H7 (cell line): ENCODE measurements around the gene EIPR1. TPM values are rescaled to one million over a fixed set of nuclear protein-coding genes. Genes with fewer than 3 reads are reported as not detected.

Experiments
- DNase-seq: peaks from one replicate; pipeline ENCODE4 v3.0.0; 2012
- H3K27me3 ChIP-seq: 2 replicates; pipeline ENCODE4 v1.6.0; 2011; ENCODE audit warnings: mild to moderate bottlenecking, low read length; ENCODE audit not compliant: control insufficient read depth, insufficient read depth
- H3K36me3 ChIP-seq: replicated peaks from 2 replicates; pipeline ENCODE4 v1.5.1; 2011; ENCODE audit warnings: low read length; ENCODE audit not compliant: control insufficient read depth, insufficient read depth
- H3K4me3 ChIP-seq: 2 replicates; pipeline ENCODE4 v1.5.1; 2011; ENCODE audit warnings: low read depth, mild to moderate bottlenecking, control low read depth, low read length, moderate library complexity; ENCODE audit not compliant: insufficient read depth
- total RNA-seq: library from RNA; depleted of rRNA; stranded (reverse); fragments of >200 nt; shearing (Covaris generic); gene quantifications from 2 replicates; pipeline ENCODE4 v1.2.3, GENCODE V29; 2014; rRNA removed

Gene EIPR1
- 52.6 and 60.4 TPM in 2 replicates for total RNA-seq

GRCh38 chr2:3377612-3378432 lies at the start of gene EIPR1:
TSS of gene EIPR1 (minus strand) at chr2:3377818. CDS start at chr2:3377689, 129 bp downstream.
- Histone ChIP-seq H3K4me3 (peak within 1 kb of the TSS; percentile 97), H3K36me3 (peaks cover 3% of the 10 kb centered on the region; the same call in 1 of the 2 replicates)

GRCh38 chr2:3427272-3427671 lies 49.7 kb upstream of the EIPR1 start:
- no peak for DNase-seq
- H3K36me3 ChIP-seq = peaks cover 9% of the 10 kb centered on the region
- H3K27me3 ChIP-seq = no peaks in the 10 kb centered on the region
- H3K4me3 ChIP-seq = no peak overlapping the region

More at GRCh38 chr2:3377612-3378432, at the start of gene EIPR1:
- H3K27me3 ChIP-seq = no peaks in the 10 kb centered on the region
- DNase-seq = peak; percentile 97

GRCh38 chr2:3426615-3427014 lies 49.0 kb upstream of the EIPR1 start:
- H3K4me3 ChIP-seq = no peak overlapping the region
- H3K36me3 ChIP-seq = peaks cover 9% of the 10 kb centered on the region
- DNase-seq = no peak

GRCh38 chr2:3424171-3424795 lies 46.7 kb upstream of the EIPR1 start:
- Histone ChIP-seq H3K36me3 (peaks cover 9% of the 10 kb centered on the region), H3K27me3 (no peaks in the 10 kb centered on the region), H3K4me3 (no peak overlapping the region)
- no peak for DNase-seq

More at GRCh38 chr2:3426615-3427014, 49.0 kb upstream of the EIPR1 start:
- no peaks in the 10 kb centered on the region for H3K27me3 ChIP-seq

GRCh38 chr2:3423492-3424170 lies 46.0 kb upstream of the EIPR1 start:
- H3K4me3 ChIP-seq = no peak overlapping the region
- peak; percentile 92 for DNase-seq
- no peaks in the 10 kb centered on the region for H3K27me3 ChIP-seq
- peaks cover 9% of the 10 kb centered on the region for H3K36me3 ChIP-seq

GRCh38 chr2:3422161-3422779 lies 44.7 kb upstream of the EIPR1 start:
- Histone ChIP-seq H3K4me3 (no peak overlapping the region), H3K36me3 (peaks cover 9% of the 10 kb centered on the region), H3K27me3 (no peaks in the 10 kb centered on the region)
- DNase-seq = no peak

GRCh38 chr2:3421580-3421979 lies 44.0 kb upstream of the EIPR1 start:
- H3K36me3 ChIP-seq = peaks cover 9% of the 10 kb centered on the region
- DNase-seq = no peak
- no peak overlapping the region for H3K4me3 ChIP-seq
- H3K27me3 ChIP-seq = no peaks in the 10 kb centered on the region

- H3K36me3 ChIP-seq = peaks cover 4% of the 10 kb centered on the region
- no peak for DNase-seq
- no peaks in the 10 kb centered on the region for H3K27me3 ChIP-seq
- no peak overlapping the region for H3K4me3 ChIP-seq
These were observed 43.3 kb upstream of the EIPR1 start for GRCh38 chr2:3420769-3421397.

- no peaks in the 10 kb centered on the region for H3K27me3 ChIP-seq
- peaks cover 4% of the 10 kb centered on the region for H3K36me3 ChIP-seq
- DNase-seq = no peak
- no peak overlapping the region for H3K4me3 ChIP-seq
These were observed 42.6 kb upstream of the EIPR1 start for GRCh38 chr2:3420076-3420768.

- DNase-seq = no peak
- H3K36me3 ChIP-seq = peaks cover 2% of the 10 kb centered on the region
- H3K27me3 ChIP-seq = no peaks in the 10 kb centered on the region
- no peak overlapping the region for H3K4me3 ChIP-seq
These were observed 41.3 kb upstream of the EIPR1 start for GRCh38 chr2:3418766-3419404.

GRCh38 chr2:3414133-3414860 lies 36.7 kb upstream of the EIPR1 start:
- no peak for DNase-seq
- H3K27me3 ChIP-seq = no peaks in the 10 kb centered on the region
- H3K4me3 ChIP-seq = no peak overlapping the region
- H3K36me3 ChIP-seq = peaks cover 2% of the 10 kb centered on the region

GRCh38 chr2:3413697-3414096 lies 36.1 kb upstream of the EIPR1 start:
- Histone ChIP-seq H3K36me3 (peaks cover 2% of the 10 kb centered on the region), H3K27me3 (no peaks in the 10 kb centered on the region), H3K4me3 (no peak overlapping the region)
- DNase-seq = no peak

- H3K36me3 ChIP-seq = peaks cover 3% of the 10 kb centered on the region; the same call in 1 of the 2 replicates
- no peak overlapping the region for H3K4me3 ChIP-seq
- no peak for DNase-seq
- no peaks in the 10 kb centered on the region for H3K27me3 ChIP-seq
These were observed 33.5 kb upstream of the EIPR1 start for GRCh38 chr2:3411103-3411502.
